Astrocyte (in vitro differentiated cells and primary cell): ENCODE results near the gene SYVN1.

Experiments
- EZH2 ChIP-seq: IDR thresholded peaks from 2 replicates; pipeline ENCODE4 v1.6.1; 2012; ENCODE audit warnings: mild to moderate bottlenecking, low read length, inconsistent platforms; ENCODE audit not compliant: insufficient read depth
- TF ChIP-seq, protein P1 (sequence below): IDR thresholded peaks from 2 replicates; pipeline ENCODE4 v1.5.1; 2011; ENCODE audit warnings: low read depth, mild to moderate bottlenecking, inconsistent platforms, low read length, moderate library complexity; ENCODE audit not compliant: insufficient read depth

DNA sequence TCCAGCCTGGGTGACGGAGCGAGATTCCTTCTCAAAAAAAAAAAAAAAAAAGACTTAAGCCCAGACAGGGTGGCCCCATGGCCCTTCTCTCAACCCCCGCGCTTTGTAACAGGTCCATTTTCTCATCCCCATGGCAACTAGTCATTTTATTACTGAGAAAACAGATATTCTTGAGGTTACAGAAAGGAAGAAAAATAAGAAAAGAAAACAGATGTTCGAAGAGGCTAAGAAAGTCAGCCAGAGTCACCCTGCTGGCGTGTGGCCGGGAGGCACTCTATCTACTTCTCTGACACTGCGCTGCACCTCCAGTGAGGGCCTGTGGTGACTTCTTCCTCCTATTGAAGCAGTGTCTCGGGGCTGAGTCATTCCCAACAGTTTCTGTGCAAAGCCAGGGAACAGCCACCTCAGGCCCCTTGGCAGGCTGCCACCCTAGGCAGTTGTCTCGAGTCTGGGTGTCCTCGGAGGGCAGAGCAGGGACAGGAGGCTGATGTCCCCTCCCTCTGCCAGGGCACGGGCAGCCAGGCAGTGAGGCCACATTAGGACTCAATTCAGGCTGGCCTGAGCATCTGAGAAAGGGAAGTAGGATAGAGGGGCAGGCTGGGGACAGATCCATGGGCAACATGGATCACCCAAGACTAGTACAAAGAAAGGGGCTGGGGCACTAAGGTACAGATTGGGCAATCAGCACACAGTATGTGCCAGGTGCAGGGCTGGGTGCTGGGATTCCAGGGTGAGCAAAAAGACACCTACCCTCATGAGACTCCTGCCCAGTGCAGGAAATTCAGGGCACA is 16.4 kb upstream of the SYVN1 start:
- TF ChIP-seq, protein P1, sequence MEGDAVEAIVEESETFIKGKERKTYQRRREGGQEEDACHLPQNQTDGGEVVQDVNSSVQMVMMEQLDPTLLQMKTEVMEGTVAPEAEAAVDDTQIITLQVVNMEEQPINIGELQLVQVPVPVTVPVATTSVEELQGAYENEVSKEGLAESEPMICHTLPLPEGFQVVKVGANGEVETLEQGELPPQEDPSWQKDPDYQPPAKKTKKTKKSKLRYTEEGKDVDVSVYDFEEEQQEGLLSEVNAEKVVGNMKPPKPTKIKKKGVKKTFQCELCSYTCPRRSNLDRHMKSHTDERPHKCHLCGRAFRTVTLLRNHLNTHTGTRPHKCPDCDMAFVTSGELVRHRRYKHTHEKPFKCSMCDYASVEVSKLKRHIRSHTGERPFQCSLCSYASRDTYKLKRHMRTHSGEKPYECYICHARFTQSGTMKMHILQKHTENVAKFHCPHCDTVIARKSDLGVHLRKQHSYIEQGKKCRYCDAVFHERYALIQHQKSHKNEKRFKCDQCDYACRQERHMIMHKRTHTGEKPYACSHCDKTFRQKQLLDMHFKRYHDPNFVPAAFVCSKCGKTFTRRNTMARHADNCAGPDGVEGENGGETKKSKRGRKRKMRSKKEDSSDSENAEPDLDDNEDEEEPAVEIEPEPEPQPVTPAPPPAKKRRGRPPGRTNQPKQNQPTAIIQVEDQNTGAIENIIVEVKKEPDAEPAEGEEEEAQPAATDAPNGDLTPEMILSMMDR, result no peak
- no peak for TF ChIP-seq EZH2
